ENCODE data around the gene YAF2.

Gene YAF2

GRCh38 chr12:42192258-42192657, 45.8 kb downstream of the YAF2 start:
- TF ChIP-seq, protein P1, sequence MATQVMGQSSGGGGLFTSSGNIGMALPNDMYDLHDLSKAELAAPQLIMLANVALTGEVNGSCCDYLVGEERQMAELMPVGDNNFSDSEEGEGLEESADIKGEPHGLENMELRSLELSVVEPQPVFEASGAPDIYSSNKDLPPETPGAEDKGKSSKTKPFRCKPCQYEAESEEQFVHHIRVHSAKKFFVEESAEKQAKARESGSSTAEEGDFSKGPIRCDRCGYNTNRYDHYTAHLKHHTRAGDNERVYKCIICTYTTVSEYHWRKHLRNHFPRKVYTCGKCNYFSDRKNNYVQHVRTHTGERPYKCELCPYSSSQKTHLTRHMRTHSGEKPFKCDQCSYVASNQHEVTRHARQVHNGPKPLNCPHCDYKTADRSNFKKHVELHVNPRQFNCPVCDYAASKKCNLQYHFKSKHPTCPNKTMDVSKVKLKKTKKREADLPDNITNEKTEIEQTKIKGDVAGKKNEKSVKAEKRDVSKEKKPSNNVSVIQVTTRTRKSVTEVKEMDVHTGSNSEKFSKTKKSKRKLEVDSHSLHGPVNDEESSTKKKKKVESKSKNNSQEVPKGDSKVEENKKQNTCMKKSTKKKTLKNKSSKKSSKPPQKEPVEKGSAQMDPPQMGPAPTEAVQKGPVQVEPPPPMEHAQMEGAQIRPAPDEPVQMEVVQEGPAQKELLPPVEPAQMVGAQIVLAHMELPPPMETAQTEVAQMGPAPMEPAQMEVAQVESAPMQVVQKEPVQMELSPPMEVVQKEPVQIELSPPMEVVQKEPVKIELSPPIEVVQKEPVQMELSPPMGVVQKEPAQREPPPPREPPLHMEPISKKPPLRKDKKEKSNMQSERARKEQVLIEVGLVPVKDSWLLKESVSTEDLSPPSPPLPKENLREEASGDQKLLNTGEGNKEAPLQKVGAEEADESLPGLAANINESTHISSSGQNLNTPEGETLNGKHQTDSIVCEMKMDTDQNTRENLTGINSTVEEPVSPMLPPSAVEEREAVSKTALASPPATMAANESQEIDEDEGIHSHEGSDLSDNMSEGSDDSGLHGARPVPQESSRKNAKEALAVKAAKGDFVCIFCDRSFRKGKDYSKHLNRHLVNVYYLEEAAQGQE (IDR thresholded peaks at IDR 0.05; ENCODE audit: low read depth) = no peak
- TF ChIP-seq, protein P2, sequence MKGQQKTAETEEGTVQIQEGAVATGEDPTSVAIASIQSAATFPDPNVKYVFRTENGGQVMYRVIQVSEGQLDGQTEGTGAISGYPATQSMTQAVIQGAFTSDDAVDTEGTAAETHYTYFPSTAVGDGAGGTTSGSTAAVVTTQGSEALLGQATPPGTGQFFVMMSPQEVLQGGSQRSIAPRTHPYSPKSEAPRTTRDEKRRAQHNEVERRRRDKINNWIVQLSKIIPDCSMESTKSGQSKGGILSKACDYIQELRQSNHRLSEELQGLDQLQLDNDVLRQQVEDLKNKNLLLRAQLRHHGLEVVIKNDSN (IDR thresholded peaks at IDR 0.05) = no peak
- no peak for TF ChIP-seq EGR1 (IDR thresholded peaks at IDR 0.05)
- no peak for TF ChIP-seq NFIC (IDR thresholded peaks at IDR 0.05)
- no peak for TF ChIP-seq TCF12 (IDR thresholded peaks at IDR 0.05; ENCODE audit: low read depth)
- no peak for TF ChIP-seq TEAD4 (IDR thresholded peaks at IDR 0.05)
- TF ChIP-seq FOXM1 (IDR thresholded peaks at IDR 0.05; ENCODE audit: borderline replicate concordance, low read depth) = no peak
- no peak for TF ChIP-seq CREB1 (IDR thresholded peaks at IDR 0.05; ENCODE audit: low read depth)
- no peak for TF ChIP-seq MAX (IDR thresholded peaks at IDR 0.05)
- no peak for TF ChIP-seq CEBPB (IDR thresholded peaks at IDR 0.05)
- TF ChIP-seq YY1 (IDR thresholded peaks at IDR 0.05; ENCODE audit: low read depth) = no peak
- no peak for TF ChIP-seq ZBTB7A (IDR thresholded peaks at IDR 0.05; ENCODE audit: low read depth)

DNA sequence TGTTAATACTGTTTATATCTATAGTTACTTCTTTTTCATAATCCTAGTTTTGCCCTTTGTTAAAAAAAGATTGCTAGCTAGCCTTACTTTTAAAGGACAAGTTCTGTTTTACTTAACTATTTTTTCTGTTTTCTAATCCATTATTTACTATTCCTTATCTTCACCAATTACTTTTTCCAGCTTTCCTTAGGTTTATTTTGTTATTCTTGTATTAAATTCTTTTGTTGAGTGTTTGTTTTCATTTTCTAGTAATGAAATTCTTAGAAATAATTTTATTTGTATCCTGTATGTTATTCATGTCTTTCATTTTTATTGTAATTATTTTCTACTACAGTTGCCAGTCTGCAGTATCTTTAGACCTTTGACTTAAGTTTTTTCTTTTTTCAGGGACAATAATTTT, 47.7 kb downstream of the YAF2 start:
- TF ChIP-seq YY1 (IDR thresholded peaks at IDR 0.05; ENCODE audit: low read depth) (no peak), EP300 (IDR thresholded peaks at IDR 0.05; ENCODE audit: borderline replicate concordance) (no peak), CREB1 (IDR thresholded peaks at IDR 0.05; ENCODE audit: low read depth) (no peak), RAD21 (IDR thresholded peaks at IDR 0.05; ENCODE audit: low read depth) (no peak), ZBTB7A (IDR thresholded peaks at IDR 0.05; ENCODE audit: low read depth) (no peak), MAX (IDR thresholded peaks at IDR 0.05) (no peak), TEAD4 (IDR thresholded peaks at IDR 0.05) (no peak), TAF1 (IDR thresholded peaks at IDR 0.05; ENCODE audit: low read depth) (no peak), CEBPB (IDR thresholded peaks at IDR 0.05) (no peak), FOXM1 (IDR thresholded peaks at IDR 0.05; ENCODE audit: borderline replicate concordance, low read depth) (no peak), TCF12 (IDR thresholded peaks at IDR 0.05; ENCODE audit: low read depth) (no peak), EGR1 (IDR thresholded peaks at IDR 0.05) (no peak)
- TF ChIP-seq, protein P2 (IDR thresholded peaks at IDR 0.05) = no peak
- TF ChIP-seq, protein P1 (IDR thresholded peaks at IDR 0.05; ENCODE audit: low read depth) = no peak

DNA sequence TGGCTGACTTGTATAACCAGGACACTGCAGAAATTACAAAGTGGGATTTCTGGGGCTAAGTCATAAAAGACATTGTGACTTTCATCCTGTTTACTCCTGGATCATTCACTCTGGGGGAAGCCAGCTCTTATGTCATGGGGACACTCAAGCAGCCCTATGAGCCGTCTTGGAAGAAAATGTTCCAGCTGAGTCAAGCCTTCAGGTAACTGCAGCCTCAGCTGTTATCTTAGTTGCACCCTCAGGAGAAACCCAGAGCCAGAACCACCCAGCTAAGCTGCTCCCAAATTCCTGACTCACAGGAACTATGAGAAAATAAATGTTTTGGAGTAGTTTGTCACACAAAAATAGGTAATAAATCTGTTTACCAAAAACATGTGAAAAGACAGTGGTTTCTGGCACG, 50.2 kb downstream of the YAF2 start:
- no peak for TF ChIP-seq EGR1 (IDR thresholded peaks at IDR 0.05)
- TF ChIP-seq MAX (IDR thresholded peaks at IDR 0.05) = no peak
- no peak for TF ChIP-seq YY1 (IDR thresholded peaks at IDR 0.05; ENCODE audit: low read depth)
- TF ChIP-seq TCF12 (IDR thresholded peaks at IDR 0.05; ENCODE audit: low read depth) = no peak
- no peak for TF ChIP-seq RAD21 (IDR thresholded peaks at IDR 0.05; ENCODE audit: low read depth)
- no peak for TF ChIP-seq CREB1 (IDR thresholded peaks at IDR 0.05; ENCODE audit: low read depth)
- TF ChIP-seq, protein P1 (IDR thresholded peaks at IDR 0.05; ENCODE audit: low read depth) = no peak
- TF ChIP-seq, protein P2 (IDR thresholded peaks at IDR 0.05) = no peak
- no peak for TF ChIP-seq EP300 (IDR thresholded peaks at IDR 0.05; ENCODE audit: borderline replicate concordance)
- TF ChIP-seq TAF1 (IDR thresholded peaks at IDR 0.05; ENCODE audit: low read depth) = no peak
- TF ChIP-seq NFIC (IDR thresholded peaks at IDR 0.05) = no peak
- TF ChIP-seq FOXM1 (IDR thresholded peaks at IDR 0.05; ENCODE audit: borderline replicate concordance, low read depth) = no peak
- no peak for TF ChIP-seq ZBTB7A (IDR thresholded peaks at IDR 0.05; ENCODE audit: low read depth)
- TF ChIP-seq TEAD4 (IDR thresholded peaks at IDR 0.05) = no peak
- TF ChIP-seq CEBPB (IDR thresholded peaks at IDR 0.05) = no peak

- no peak for TF ChIP-seq ZBTB7A (IDR thresholded peaks at IDR 0.05; ENCODE audit: low read depth)
- no peak for TF ChIP-seq TAF1 (IDR thresholded peaks at IDR 0.05; ENCODE audit: low read depth)
- TF ChIP-seq TEAD4 (IDR thresholded peaks at IDR 0.05) = no peak
- TF ChIP-seq CEBPB (IDR thresholded peaks at IDR 0.05) = no peak
- TF ChIP-seq, protein P1 (IDR thresholded peaks at IDR 0.05; ENCODE audit: low read depth) = no peak
- TF ChIP-seq MAX (IDR thresholded peaks at IDR 0.05) = no peak
- TF ChIP-seq EP300 (IDR thresholded peaks at IDR 0.05; ENCODE audit: borderline replicate concordance) = no peak
- no peak for TF ChIP-seq RAD21 (IDR thresholded peaks at IDR 0.05; ENCODE audit: low read depth)
- TF ChIP-seq FOXM1 (IDR thresholded peaks at IDR 0.05; ENCODE audit: borderline replicate concordance, low read depth) = no peak
- no peak for TF ChIP-seq NFIC (IDR thresholded peaks at IDR 0.05)
- TF ChIP-seq CREB1 (IDR thresholded peaks at IDR 0.05; ENCODE audit: low read depth) = no peak
- TF ChIP-seq EGR1 (IDR thresholded peaks at IDR 0.05) = no peak
Observed at GRCh38 chr12:42186793-42187192, 51.3 kb downstream of the YAF2 start.

Data from Ishikawa (cell line).